ENCODE data around the gene EXOSC5. TPM values are rescaled to one million over a fixed set of nuclear protein-coding genes. Genes with fewer than 3 reads are reported as not detected.

The EXOSC5 gene
- total and polyA plus RNA-seq, 9 of the 15 experiments (the other 6 are each of a cell fraction or from before 2014, with no cell fraction given): 10.9 to 75.5 (median 37.8) TPM

DNA sequence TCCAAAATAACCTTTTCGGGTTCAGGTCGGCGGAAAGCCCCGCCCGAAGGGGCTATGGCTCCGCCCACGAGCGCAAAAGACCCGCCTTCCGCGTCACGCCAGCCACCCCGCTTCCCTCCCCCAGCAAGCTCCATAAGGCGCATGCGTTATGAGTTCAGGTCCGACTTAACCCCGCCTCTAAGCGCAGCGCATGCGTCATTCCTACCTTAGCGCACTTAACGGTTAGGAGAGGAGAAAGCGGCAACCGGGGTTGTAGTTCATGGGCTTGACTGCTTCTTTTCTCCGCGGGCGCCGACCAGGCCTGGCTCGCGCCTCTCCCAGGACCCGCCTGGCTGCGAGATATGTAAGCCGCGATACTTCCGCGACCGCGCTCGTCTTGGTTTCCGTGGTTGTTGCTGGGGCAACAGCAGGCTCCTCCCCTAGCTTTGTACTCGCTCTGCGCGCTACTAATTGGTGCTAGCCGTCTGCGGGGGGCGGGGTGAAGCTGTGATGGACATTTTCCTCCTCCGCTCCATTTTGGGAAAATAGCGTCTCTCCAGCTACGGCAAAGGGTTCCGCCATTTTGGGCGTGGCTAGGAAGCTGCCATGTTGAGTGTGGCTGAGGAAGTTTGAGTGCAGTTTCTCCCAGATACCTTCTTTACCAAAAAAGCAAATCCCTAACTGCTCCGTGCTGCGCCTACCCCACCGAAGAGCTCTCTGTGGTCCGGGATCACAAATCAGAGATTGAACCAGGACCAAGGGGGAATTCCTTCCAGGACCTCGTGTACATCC, 33.2 kb downstream of the EXOSC5 start, which contains the start of gene B9D2 (continued):
- TF ChIP-seq FOXP4 (CRISPR knock-in tag; IDR thresholded peaks at IDR 0.05; ENCODE audit: borderline replicate concordance) (no peak), SREBF2 (CRISPR knock-in tag; IDR thresholded peaks at IDR 0.05) (no peak), TCF7 (IDR thresholded peaks at IDR 0.05; ENCODE audit: borderline replicate concordance) (no peak), HNRNPLL (IDR thresholded peaks at IDR 0.05; ENCODE audit: low read depth, low read length, poor library complexity, severe bottlenecking) (peak; percentile 86), NR2F6 (CRISPR knock-in tag; IDR thresholded peaks at IDR 0.05) (peak; percentile 29; the same call in 1 of the 2 replicates), POLR2B (IDR thresholded peaks at IDR 0.05; ENCODE audit: low read depth, partially characterized antibody) (peak; percentile 88), CC2D1A (IDR thresholded peaks at IDR 0.05) (peak; percentile 82), E2F3 (CRISPR knock-in tag; IDR thresholded peaks at IDR 0.05) (no peak), ILK (tag; IDR thresholded peaks at IDR 0.05; ENCODE audit: borderline replicate concordance, low read depth) (no peak), TAL1 (IDR thresholded peaks at IDR 0.05) (no peak), DIDO1 (tag; IDR thresholded peaks at IDR 0.05; ENCODE audit: low read depth) (no peak), BDP1 (IDR thresholded peaks at IDR 0.05; ENCODE audit: insufficient read depth, insufficient read length) (no peak), ZNF24 (IDR thresholded peaks at IDR 0.05) (no peak), XRCC5 (IDR thresholded peaks at IDR 0.05; ENCODE audit: low read depth, low read length) (no peak; the same call in 1 of the 2 replicates), CTCFL (IDR thresholded peaks at IDR 0.05; ENCODE audit: borderline replicate concordance, insufficient read depth, low read depth, low read length, poor library complexity, severe bottlenecking) (no peak), ZC3H8 (IDR thresholded peaks at IDR 0.05) (no peak), HSF4 (CRISPR knock-in tag; IDR thresholded peaks at IDR 0.05; ENCODE audit: borderline replicate concordance) (no peak), SMARCC2 (IDR thresholded peaks at IDR 0.05; ENCODE audit: low read depth) (no peak)
- TF ChIP-seq, protein P1, sequence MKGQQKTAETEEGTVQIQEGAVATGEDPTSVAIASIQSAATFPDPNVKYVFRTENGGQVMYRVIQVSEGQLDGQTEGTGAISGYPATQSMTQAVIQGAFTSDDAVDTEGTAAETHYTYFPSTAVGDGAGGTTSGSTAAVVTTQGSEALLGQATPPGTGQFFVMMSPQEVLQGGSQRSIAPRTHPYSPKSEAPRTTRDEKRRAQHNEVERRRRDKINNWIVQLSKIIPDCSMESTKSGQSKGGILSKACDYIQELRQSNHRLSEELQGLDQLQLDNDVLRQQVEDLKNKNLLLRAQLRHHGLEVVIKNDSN (CRISPR knock-in tag; IDR thresholded peaks at IDR 0.05): 0 out of 2 replicates have a peak, but pooled peaks have one; percentile 36
- TF ChIP-seq, protein P2, sequence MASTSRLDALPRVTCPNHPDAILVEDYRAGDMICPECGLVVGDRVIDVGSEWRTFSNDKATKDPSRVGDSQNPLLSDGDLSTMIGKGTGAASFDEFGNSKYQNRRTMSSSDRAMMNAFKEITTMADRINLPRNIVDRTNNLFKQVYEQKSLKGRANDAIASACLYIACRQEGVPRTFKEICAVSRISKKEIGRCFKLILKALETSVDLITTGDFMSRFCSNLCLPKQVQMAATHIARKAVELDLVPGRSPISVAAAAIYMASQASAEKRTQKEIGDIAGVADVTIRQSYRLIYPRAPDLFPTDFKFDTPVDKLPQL (IDR thresholded peaks at IDR 0.05; ENCODE audit: extremely low read depth, insufficient read length): no peak
- TF ChIP-seq, protein P3, sequence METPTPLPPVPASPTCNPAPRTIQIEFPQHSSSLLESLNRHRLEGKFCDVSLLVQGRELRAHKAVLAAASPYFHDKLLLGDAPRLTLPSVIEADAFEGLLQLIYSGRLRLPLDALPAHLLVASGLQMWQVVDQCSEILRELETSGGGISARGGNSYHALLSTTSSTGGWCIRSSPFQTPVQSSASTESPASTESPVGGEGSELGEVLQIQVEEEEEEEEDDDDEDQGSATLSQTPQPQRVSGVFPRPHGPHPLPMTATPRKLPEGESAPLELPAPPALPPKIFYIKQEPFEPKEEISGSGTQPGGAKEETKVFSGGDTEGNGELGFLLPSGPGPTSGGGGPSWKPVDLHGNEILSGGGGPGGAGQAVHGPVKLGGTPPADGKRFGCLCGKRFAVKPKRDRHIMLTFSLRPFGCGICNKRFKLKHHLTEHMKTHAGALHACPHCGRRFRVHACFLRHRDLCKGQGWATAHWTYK (CRISPR knock-in tag; IDR thresholded peaks at IDR 0.05): peak; percentile 59
